NCI-H446 (cell line): ENCODE measurements around the gene SUSD2.

ENCODE experiments used
- DNase-seq, 2 experiments: peaks; one replicate each; lab custom pipeline; 2025; lab: John Stamatoyannopoulos, UW

Gene SUSD2

DNA sequence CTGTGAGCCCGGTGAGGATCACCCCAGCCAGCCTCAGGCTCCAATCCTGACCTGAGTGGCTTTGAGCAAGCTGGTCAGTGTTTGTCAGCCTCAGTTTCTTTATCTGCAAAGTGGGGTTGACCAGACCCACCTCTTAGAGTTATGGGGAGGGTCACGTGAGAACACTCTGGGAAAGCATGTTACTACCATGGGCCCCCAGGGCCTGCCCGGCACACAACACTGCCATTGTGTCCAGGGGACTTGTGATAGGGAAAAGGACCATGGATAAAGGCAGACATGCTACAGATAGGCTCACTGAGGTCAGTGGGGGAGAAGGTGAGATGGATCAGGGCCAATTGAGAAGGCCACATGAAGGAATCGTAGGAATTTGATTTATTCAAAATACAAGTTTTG, 32.1 kb upstream of the SUSD2 start:
- no peak for DNase-seq

- DNase-seq: no peak
Observed at GRCh38 chr22:24153353-24153752, 27.9 kb upstream of the SUSD2 start.

DNA sequence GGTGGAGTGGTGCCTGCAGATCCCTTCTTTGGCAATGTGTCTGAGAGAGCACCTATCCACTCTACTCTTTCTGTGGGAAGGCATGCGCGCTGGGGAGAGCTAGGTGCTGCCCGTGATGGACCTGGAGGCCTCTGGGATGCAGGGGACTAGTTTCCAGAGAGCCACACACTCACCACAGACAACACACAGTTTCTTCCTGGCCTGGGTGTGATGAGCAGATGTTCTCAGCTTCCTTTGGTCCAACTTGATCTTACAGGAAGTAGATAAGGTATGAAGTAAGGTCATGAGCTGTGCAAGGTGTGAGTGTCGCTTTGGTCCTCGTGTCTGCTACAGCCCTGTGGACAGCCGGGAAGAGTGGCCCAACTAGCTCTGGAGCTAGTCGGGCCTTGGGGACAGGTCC, 27.3 kb upstream of the SUSD2 start:
- no peak for DNase-seq

DNA sequence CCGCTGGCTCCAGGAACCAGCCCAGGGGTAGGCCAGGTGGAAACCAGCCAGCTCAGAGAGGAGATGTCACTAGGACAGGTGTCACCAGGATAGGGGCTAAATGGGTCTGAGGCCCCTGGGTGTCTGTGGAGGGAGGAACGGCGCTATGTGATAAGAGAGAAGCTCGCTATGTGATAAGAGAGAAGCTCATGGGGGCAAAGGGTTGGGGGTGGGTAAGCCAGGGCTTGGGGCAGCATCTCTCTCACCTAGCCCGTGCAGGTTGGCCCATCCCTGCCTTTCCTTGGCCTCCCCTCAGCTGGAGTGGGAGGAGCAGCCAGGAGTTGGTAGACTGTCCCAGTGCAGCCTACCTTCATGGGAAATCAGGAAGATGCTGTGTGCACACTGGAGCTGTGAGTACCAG, 26.5 kb upstream of the SUSD2 start:
- DNase-seq: no peak

DNA sequence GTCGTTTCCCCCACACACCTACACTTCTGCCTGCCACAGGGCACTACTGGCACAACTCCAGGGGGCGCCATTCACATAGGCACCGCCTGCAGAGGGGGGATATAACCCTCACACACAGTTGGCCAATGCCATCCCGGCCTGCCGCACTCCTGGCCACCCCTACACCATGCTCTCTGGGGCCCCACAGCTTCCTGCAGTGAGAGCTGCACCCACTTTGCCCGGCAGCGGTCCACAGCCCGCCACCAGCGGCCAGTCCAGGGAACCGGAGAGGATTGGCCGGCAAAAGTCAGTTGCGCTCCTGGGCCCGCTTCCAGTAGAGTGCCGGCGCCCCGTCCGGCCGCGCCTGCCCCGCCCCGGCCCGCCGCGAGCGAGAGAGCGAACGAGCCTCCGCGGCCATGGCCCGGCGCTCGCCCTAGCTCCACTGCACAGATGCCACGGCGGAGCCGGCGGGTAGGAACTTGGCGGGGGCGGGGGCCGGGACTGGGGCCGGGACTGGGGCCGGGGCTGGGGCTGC, 25.6 kb upstream of the SUSD2 start:
- DNase-seq: no peak

- DNase-seq: no peak
Observed at GRCh38 chr22:24156141-24156912, 25.0 kb upstream of the SUSD2 start.

- DNase-seq: no peak
Observed at GRCh38 chr22:24156913-24157821, 24.1 kb upstream of the SUSD2 start.

DNA sequence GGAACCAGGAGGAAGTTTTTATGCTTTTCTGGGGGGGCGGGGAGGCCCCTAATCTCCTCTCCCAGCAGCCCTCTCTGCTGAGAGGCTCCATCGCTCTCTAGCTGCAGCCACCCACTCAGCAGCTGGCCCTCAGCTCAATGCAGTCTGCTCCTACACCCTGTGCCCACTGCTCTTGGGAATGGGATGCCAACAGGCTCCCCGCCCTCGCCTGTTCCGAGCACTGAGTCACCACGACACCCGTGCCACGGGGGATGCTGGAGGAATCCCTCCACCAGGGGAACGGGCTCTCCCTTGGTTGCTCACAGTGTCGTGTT, 23.5 kb upstream of the SUSD2 start:
- no peak for DNase-seq

DNA sequence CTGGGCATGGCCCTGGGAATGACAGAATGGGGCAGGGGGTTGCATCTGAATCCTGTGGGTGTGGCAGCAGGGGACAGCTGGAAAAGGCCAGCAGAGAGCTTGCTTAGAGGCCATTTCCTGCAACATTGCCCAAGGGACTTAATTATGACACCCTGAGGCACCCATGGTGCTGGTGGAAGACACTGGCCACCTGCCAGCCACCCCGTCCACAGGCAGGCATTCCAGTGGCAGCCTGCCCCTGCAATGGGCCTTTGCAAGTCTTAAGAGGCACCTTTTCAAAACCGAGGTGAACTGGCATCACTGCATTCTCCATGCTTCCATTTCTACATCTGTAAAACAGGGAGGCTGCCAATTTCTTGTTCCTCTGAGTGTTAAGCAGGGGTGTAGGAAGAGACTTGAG, 21.6 kb upstream of the SUSD2 start:
- no peak for DNase-seq

DNA sequence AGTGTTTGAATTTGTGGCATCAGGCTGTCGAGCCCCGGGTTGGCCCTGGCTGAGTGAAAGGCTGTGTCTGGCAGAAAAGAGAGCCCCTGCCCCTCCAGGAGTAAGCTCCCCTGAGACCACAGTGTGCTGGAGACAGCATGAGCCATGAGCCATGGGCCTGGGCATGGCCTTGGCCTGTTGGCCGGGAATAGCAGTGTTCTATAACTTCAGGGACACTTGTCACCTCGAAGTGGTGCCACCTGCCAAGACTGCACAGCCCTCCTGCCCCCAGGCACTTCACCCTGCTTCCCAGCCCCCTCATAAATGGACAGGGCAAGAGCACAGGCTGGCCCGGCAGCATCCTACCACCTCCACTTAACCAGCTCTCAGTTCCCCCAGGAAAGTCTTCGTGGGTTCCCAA, 20.7 kb upstream of the SUSD2 start:
- no peak for DNase-seq

- DNase-seq: no peak
Observed at GRCh38 chr22:24161485-24161884, 19.8 kb upstream of the SUSD2 start.

DNA sequence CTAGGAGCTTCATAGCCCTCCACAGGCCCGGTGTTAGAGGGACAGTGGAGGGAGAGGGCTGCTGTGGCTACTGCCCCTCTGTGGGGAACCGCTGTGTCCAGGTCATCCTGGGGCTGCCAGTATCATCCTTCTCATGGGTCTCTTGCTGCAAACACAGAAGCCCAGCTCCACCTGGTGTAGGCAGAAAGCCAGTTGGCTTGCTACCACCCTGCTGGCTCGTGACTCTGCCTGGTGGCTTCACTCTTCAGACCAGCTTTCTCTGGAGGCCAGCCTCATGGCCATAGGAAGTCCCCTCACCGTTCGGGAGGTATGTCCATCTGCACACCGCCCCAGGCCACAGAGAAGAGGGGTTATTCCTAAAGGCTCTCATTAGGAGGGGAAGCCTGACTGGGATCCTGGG, 19.4 kb upstream of the SUSD2 start:
- peak in 1 of 2 experiments; percentile 47 for DNase-seq

DNA sequence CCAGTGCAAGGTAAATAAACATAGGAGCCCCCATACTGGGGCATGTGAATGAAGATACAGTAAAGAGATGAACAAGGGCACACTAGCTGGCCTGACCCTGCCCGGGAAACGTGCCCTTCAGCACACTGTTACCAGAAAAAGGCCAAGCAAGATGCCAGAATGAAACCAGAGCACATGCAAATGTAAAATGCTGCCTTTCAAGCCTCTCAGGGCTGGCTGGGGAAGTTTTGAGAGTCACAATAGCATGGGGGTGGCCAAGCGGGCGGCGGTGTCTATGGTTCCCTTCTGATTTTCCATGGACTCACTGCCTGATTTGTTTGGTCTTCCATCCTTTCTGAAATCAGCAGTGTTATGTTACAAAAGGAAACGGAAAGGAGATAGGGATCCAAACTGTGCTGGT, 18.9 kb upstream of the SUSD2 start:
- no peak for DNase-seq

- DNase-seq: no peak
Observed at GRCh38 chr22:24164243-24164642, 17.0 kb upstream of the SUSD2 start.

DNA sequence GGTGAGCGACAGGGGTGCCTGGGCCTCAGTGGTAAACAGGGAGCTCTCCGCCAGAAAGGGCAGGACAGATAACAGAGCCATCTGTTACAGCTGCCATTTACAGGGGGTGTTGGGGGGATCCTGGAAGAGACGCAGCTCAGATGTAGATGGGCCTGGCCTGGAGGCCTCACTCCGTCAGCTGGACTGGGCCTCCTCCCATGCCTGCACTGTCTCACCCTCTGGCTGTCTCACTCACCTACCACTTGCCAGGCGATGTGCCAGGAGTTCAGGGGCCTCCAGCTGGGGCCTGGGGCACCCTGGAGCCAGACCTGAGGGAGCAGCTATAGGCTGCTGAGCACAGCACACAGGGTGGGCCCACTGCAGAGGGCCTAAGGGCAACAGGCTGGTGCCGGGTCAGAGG, 16.3 kb upstream of the SUSD2 start:
- DNase-seq: peak in 1 of 2 experiments; percentile 19

GRCh38 chr22:24165673-24166072, 15.6 kb upstream of the SUSD2 start:
- DNase-seq: no peak

- DNase-seq: no peak
Observed at GRCh38 chr22:24166811-24167210, 14.5 kb upstream of the SUSD2 start.

- DNase-seq: no peak
Observed at GRCh38 chr22:24169439-24170058, 11.7 kb upstream of the SUSD2 start.

GRCh38 chr22:24170188-24170587, 11.1 kb upstream of the SUSD2 start:
- no peak for DNase-seq

GRCh38 chr22:24170632-24171031, 10.7 kb upstream of the SUSD2 start:
- DNase-seq: no peak

DNA sequence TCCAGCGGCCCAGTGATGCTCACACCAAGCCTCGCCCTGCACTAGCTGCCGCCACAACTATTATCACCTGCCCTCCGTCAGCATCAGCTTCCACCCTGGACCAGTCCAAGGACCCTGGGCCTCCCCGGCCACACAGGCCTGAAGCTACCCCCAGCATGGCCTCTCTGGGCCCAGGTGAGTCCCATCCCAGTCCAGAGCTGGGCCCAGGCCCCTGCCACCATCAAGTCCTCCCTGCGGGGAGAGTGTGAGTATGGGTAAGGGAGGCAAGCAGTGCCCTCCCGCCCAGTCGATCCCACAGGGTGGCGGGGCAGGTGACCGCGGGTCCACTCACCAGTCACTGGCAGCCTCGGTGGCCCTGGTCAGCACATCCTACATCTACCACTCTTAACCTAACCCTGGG, 9.5 kb upstream of the SUSD2 start:
- DNase-seq: no peak

GRCh38 chr22:24175160-24175808, 6.0 kb upstream of the SUSD2 start:
- DNase-seq: peak in 1 of 2 experiments; percentile 68
